Measurements from ENCODE around the gene BCL10.

Gene BCL10

GRCh38 chr1:85276215-85276977 is at the start of gene BCL10:
TSS of gene BCL10 (minus strand) at chr1:85276632. CDS start at chr1:85276352, 280 bp downstream.
- peak; percentile 97 for DNase-seq

- no peak for DNase-seq
These were observed 49.5 kb upstream of the BCL10 start for GRCh38 chr1:85325920-85326319.

GRCh38 chr1:85323770-85324169 is 47.3 kb upstream of the BCL10 start:
- DNase-seq: no peak

DNA sequence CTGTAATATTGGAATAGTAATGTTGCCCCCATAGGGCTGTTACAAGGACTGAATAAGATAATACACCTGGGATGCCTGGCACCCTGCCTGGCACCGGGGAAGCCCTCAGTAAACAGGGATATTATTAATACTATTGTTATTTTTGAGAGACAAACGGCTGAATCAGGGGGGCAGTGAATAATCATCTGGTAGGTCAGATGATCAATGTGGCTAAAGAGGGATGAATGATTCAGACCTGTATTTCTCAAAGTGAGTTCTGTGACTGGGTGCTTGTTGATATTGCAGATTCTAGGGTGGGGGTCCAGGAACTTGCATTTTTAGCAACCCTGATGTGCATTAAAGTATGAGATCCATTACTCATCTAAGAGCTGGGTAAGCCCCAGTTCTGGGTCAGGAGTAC is 46.2 kb upstream of the BCL10 start:
- DNase-seq: no peak

GRCh38 chr1:85321237-85321964 is 45.0 kb upstream of the BCL10 start:
- DNase-seq: no peak

- no peak for DNase-seq
These were observed 44.1 kb upstream of the BCL10 start for GRCh38 chr1:85320371-85321131.

- DNase-seq: no peak
These were observed 43.5 kb upstream of the BCL10 start for GRCh38 chr1:85319931-85320330.

DNA sequence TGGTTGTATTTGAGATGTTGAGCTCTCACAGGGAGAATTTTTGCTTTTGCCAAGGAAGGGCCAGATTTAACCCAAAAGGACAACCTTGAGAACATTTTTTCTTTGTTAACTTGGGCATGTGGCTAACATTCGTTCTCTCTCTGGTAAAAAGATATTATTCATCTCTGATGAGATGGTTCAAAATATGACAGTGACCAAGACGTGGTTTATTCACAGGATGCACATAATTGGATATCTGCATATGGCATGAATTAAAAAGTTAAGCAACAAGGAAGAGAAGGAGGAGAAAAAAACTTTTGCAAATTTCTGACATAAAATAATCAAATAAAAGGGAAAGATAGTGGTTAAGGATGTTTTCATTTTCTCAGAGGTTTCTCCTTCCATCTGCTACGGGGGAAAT is 43.1 kb upstream of the BCL10 start:
- no peak for DNase-seq

GRCh38 chr1:85318217-85318616 is 41.8 kb upstream of the BCL10 start:
- no peak for DNase-seq

DNA sequence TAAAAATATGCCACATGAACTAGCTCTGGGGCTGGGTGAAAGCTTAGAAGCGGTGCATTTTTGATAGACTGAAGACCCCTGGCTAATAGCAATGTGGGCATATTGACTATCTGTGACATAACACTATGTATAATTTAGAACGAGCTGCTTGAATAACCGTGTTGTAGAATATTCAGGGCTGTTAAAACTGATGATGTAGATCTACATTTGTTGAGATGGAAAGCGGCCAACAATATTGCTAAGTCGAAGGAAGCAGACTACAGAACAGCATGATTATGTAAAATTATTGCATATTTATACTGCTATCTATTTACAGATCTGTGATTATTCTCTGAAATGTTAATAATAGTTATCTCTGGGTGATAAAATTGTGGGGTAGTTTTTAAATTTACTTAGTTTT is 41.1 kb upstream of the BCL10 start:
- no peak for DNase-seq

- peak; percentile 15 for DNase-seq
These were observed 39.9 kb upstream of the BCL10 start for GRCh38 chr1:85316321-85316720.

- DNase-seq: no peak
These were observed 39.4 kb upstream of the BCL10 start for GRCh38 chr1:85315789-85316188.

DNA sequence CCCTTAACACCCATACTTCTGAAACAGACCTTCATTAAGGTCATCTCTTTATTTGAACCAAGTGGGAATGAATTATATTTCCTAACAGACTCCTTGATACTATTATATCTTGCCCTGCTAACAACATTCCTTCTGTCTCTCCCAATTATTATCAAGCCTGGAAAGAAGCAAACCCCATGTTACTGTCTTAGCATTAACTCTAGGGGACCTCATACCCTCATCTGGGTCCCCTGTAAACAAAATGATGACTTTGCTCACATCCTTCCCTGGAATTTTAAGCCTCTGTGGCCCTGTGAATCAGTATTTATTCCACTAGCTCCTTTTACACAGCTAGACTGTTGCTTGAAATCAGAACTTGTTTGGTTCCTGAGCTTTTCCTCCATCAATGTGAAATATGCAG is 38.3 kb upstream of the BCL10 start:
- no peak for DNase-seq

- no peak for DNase-seq
These were observed 37.7 kb upstream of the BCL10 start for GRCh38 chr1:85313888-85314696.

GRCh38 chr1:85311818-85312217 is 35.4 kb upstream of the BCL10 start:
- no peak for DNase-seq

DNA sequence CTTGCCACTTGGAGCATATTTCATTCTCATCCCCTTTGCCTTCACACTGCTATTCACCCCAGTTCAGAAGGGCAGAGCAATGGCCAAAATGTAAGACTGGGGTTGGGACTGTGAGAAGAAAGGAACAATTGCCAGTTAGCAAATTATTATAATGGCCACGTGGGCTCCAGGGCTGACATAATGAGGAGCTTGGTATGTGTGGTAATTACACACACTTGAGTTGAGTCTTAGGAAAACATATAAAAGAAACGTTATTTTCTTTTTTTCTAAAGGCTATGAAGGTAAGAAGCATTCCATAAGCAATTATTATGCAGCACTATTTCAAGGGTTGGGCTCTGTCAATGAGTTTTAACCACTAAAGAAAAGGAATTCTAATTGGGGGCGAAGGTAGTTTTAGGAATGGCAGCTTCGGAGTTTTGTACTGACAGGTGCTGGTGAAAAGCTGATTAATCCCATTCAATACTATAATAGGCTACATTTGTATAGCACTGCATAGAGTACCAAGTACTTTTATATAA is 32.5 kb upstream of the BCL10 start:
- DNase-seq: no peak

GRCh38 chr1:85307987-85308832 is 31.8 kb upstream of the BCL10 start:
- peak; percentile 76 for DNase-seq

- peak; percentile 17 for DNase-seq
These were observed 29.8 kb upstream of the BCL10 start for GRCh38 chr1:85306236-85306635.

DNA sequence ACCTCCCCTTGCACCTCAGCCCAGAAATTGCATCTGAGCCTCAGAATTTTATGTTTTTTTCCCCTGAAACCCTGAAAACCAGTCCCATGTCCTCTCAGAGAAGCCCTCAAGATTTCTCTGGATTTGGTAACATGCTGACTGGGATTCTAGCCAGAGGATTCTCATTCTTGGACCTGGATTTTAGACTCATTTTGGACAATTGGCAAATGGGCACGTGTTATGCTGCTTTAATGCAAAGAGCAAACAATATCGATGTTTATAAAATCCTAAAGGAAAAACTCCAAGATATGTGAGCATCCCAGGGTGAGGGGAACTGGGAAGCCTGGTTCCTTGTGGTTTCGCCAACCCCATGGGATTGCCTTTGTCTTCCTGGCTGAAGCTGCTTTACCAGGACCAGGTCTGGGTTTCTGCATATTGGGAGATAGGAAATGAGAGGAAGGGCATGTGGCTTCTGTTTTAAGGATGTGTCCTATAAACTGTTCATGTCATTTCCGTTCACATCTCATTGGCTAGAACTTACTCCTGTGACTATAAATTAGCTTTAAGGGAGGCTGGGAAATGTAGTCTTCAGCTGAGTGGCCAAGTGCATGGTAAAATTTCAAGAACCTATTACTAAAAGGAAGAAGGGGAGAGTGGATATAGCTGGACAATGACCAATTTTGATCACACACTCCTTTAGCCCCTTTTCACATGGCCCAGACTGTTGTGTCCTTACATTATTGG is 27.2 kb upstream of the BCL10 start:
- no peak for DNase-seq

- no peak for DNase-seq
These were observed 23.7 kb upstream of the BCL10 start for GRCh38 chr1:85300140-85300539.

Measured in NCI-H69 (cell line).